ENCODE data around the gene IL23A.

GRCh38 chr12:56375598-56376434 is 37.1 kb downstream of the IL23A start:
- no peak for TF ChIP-seq CTCF (conservative IDR thresholded peaks at IDR 0.05; ENCODE audit: low read depth, low read length)
- TF ChIP-seq EZH2phosphoT487 (IDR thresholded peaks at IDR 0.05; ENCODE audit: borderline replicate concordance, low read length): no peak

All from PC-3 (cell line).